ENCODE results near the gene PCDH15. TPM values are rescaled to one million over a fixed set of nuclear protein-coding genes. Genes with fewer than 3 reads are reported as not detected.
A peak's percentile ranks its signal among the peaks of the same experiment; 100 is the strongest.

PCDH15 gene
- total and polyA plus RNA-seq, 12 donors: 1.9 to 34.2 (median 10.2) TPM

DNA sequence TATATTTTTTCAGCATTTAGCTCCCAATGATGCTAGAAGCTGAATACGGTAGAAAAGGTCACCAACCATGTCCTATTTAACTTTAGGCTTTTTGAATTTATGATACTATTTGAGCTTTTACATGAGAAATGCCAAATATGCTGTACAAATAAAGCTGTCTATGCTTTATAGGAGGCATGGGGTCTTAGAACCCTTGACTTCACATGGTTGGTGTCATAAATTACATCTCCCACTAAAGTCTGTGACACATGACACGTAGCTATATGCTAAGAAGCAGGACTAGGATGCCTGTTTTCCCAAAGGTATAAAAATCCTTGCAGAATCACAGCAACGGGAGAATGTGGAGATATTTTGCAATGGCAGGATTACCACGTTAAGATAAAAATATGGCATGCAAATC lies 960.4 kb downstream of the PCDH15 start:
- Histone ChIP-seq H3K36me3 (replicated peaks in 1 of 2) (no peaks in the 10 kb centered on the region), H3K27ac (no peak overlapping the region), H3K9me3 (replicated peaks in 1 of 3) (no peaks in the 10 kb centered on the region), H3K4me1 (replicated peaks in 1 of 2) (no peaks in the 10 kb centered on the region), H3K27me3 (no peaks in the 10 kb centered on the region), H3K4me3 (no peak overlapping the region)
- WGBS, 4 donors: 60 to 71% (median 65%) methylated on average over 4 of the region's 4 CpGs
- no peak for DNase-seq
- intact Hi-C loops (cut with DNase I): no loop called here
- no peak for TF ChIP-seq CTCF (IDR thresholded peaks at IDR 0.05)
- no peak for TF ChIP-seq POLR2A (IDR thresholded peaks at IDR 0.05)

GRCh38 chr10:53839440-53840039 lies 961.5 kb downstream of the PCDH15 start:
- 20 to 26% (median 25%) methylated on average over 2 of the region's 2 CpGs for WGBS, 4 donors
- no peaks in the 10 kb centered on the region for H3K4me1 ChIP-seq (replicated peaks in 1 of 2)
- no peaks in the 10 kb centered on the region for H3K36me3 ChIP-seq (replicated peaks in 1 of 2)
- peak; percentile 8 to 59 (median 42) for TF ChIP-seq CTCF (IDR thresholded peaks at IDR 0.05)
- no peak for TF ChIP-seq POLR2A (IDR thresholded peaks at IDR 0.05)
- H3K27me3 ChIP-seq: no peaks in the 10 kb centered on the region
- no peaks in the 10 kb centered on the region for H3K9me3 ChIP-seq (replicated peaks in 1 of 3)
- no peak for DNase-seq
- no peak overlapping the region for H3K4me3 ChIP-seq
- H3K27ac ChIP-seq: no peak overlapping the region
- intact Hi-C loops (cut with DNase I): no loop called here

DNA sequence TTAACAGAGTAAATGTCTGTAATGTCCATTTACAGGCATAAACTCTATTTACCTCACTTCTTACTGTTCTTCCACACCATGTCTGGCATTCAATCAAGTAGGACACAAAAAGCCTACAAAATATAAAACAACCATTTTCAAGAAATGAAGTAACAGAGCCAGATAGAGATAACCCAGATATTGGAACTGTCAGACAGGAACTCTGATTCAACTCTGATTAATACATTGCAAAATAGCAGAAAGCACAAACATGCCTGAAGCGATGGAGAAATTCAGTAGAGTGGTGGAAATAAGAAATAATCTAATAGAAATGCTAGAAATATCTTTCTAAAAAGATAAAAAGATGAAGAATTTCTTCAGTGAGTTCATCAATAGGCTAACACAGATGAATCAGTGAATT lies 964.4 kb downstream of the PCDH15 start:
- no peak overlapping the region for H3K27ac ChIP-seq
- WGBS, 4 donors: 41 to 54% (median 47%) methylated on average over 1 of the region's 1 CpG
- H3K9me3 ChIP-seq (replicated peaks in 1 of 3): no peaks in the 10 kb centered on the region
- no peaks in the 10 kb centered on the region for H3K36me3 ChIP-seq (replicated peaks in 1 of 2)
- peak in 1 of 7 donors; percentile 2 for DNase-seq
- H3K4me3 ChIP-seq: no peak overlapping the region
- no peaks in the 10 kb centered on the region for H3K4me1 ChIP-seq (replicated peaks in 1 of 2)
- intact Hi-C loops (cut with DNase I): no loop called here
- TF ChIP-seq CTCF (IDR thresholded peaks at IDR 0.05) (no peak), POLR2A (IDR thresholded peaks at IDR 0.05) (no peak)
- no peaks in the 10 kb centered on the region for H3K27me3 ChIP-seq

DNA sequence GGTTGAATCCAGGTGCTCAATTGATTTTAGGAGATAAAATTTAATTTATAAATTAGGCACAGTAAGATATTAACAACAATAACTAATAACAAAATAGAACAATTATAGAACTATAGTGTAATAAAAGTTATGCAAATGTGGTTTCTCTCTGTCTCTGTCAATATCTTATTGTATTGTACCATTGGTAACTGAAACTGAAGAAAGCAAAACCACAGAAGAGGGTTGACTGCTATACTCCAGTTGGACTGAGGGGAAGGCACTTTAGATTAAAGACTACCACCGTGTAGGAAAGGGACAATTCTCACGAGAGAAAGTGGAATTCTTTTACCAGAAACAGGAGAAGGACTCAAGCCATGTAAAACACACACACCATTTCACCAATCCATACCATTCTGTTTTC lies 967.1 kb downstream of the PCDH15 start:
- Histone ChIP-seq H3K36me3 (replicated peaks in 1 of 2) (no peaks in the 10 kb centered on the region), H3K4me3 (no peak overlapping the region), H3K27ac (no peak overlapping the region), H3K9me3 (replicated peaks in 1 of 3) (no peaks in the 10 kb centered on the region), H3K27me3 (no peaks in the 10 kb centered on the region), H3K4me1 (replicated peaks in 1 of 2) (no peaks in the 10 kb centered on the region)
- 76 to 96% (median 85%) methylated on average over 2 of the region's 2 CpGs for WGBS, 4 donors
- TF ChIP-seq CTCF (IDR thresholded peaks at IDR 0.05) (no peak), POLR2A (IDR thresholded peaks at IDR 0.05) (no peak)
- intact Hi-C loops (cut with DNase I): no loop called here
- DNase-seq: no peak
